ENCODE measurements around the gene MLPH. TPM values are rescaled to one million over a fixed set of nuclear protein-coding genes. Genes with fewer than 3 reads are reported as not detected.

The MLPH gene
- total and polyA plus RNA-seq, 9 of the 15 experiments (the other 6 are each of a cell fraction or from before 2014, with no cell fraction given): 0.22 TPM; not detected in 8

GRCh38 chr2:237465515-237466148, 21.4 kb upstream of the MLPH start (continued):
- TF ChIP-seq ZNF699 (CRISPR knock-in tag; IDR thresholded peaks at IDR 0.05; ENCODE audit: insufficient replicate concordance) (no peak), RB1 (IDR thresholded peaks at IDR 0.05; ENCODE audit: low read depth) (no peak), MITF (IDR thresholded peaks at IDR 0.05) (no peak), HOXB6 (CRISPR knock-in tag; IDR thresholded peaks at IDR 0.05; ENCODE audit: borderline replicate concordance) (no peak), MXI1 (IDR thresholded peaks at IDR 0.05; ENCODE audit: low read depth, low read length) (no peak), LEF1 (IDR thresholded peaks at IDR 0.05) (0 out of 2 replicates have a peak, but pooled peaks have one; percentile 39), MTA3 (IDR thresholded peaks at IDR 0.05; ENCODE audit: borderline replicate concordance) (no peak), ZHX1 (conservative IDR thresholded peaks at IDR 0.05; ENCODE audit: low read length) (no peak), ILK (tag; IDR thresholded peaks at IDR 0.05; ENCODE audit: borderline replicate concordance, low read depth) (no peak), COPS2 (conservative IDR thresholded peaks at IDR 0.05) (no peak), HNRNPK (IDR thresholded peaks at IDR 0.05; ENCODE audit: low read depth, low read length, poor library complexity, severe bottlenecking) (no peak), HIVEP1 (CRISPR knock-in tag; IDR thresholded peaks at IDR 0.05) (no peak), ATF7 (IDR thresholded peaks at IDR 0.05) (peak; percentile 81), PTBP1 (IDR thresholded peaks at IDR 0.05; ENCODE audit: low read depth, low read length) (no peak), CBFA2T3 (IDR thresholded peaks at IDR 0.05) (no peak), POU5F1 (IDR thresholded peaks at IDR 0.05; ENCODE audit: borderline replicate concordance, low read depth, low read length, partially characterized antibody) (no peak), U2AF2 (optimal IDR thresholded peaks at IDR 0.05; ENCODE audit: low read depth, low read length) (no peak), HDGF (IDR thresholded peaks at IDR 0.05) (no peak), TAF1 (IDR thresholded peaks at IDR 0.05; ENCODE audit: control insufficient read depth, extremely low read depth, insufficient read depth, low read length, severe bottlenecking) (no peak), FOXP1 (CRISPR knock-in tag; IDR thresholded peaks at IDR 0.05) (no peak), MAFK (IDR thresholded peaks at IDR 0.05; ENCODE audit: low read length) (0 out of 2 replicates have a peak, but pooled peaks have one; percentile 4), FOXJ3 (CRISPR knock-in tag; IDR thresholded peaks at IDR 0.05) (no peak), BCOR (IDR thresholded peaks at IDR 0.05) (no peak), SIN3B (IDR thresholded peaks at IDR 0.05; ENCODE audit: low read depth) (no peak), GABPB1 (CRISPR knock-in tag; IDR thresholded peaks at IDR 0.05) (0 out of 2 replicates have a peak, but pooled peaks have one; percentile 27), ZNF3 (CRISPR knock-in tag; IDR thresholded peaks at IDR 0.05) (no peak), HMGN3 (IDR thresholded peaks at IDR 0.05; ENCODE audit: borderline replicate concordance, extremely low read depth, insufficient read length, low read depth, low read length) (no peak), POLR2AphosphoS5 (IDR thresholded peaks at IDR 0.05; ENCODE audit: control insufficient read depth, insufficient read depth, low read depth, low read length) (no peak)

Data from K562 (cell line).